T-helper 2 cell treated with Interferon-gamma antibody and Interleukin-4, amounts not matched to agents 100 ng/mL and 5 ng/mL, for 36 hours (primary cell): ENCODE results near the gene ALDH16A1. TPM values are rescaled to one million over a fixed set of nuclear protein-coding genes. Genes with fewer than 3 reads are reported as not detected.

ENCODE experiments used
- intact Hi-C: fragments of 100-400 bp; cut with micrococcal nuclease; formaldehyde crosslinking; loops from one replicate; pipeline ENCODE4 v1.15.1; 2023
- total RNA-seq: library from RNA; stranded (reverse); gene quantifications from 2 replicates; pipeline ENCODE4 v1.2.3, GENCODE V29; 2022

The ALDH16A1 gene
- total RNA-seq, 1 donor from 2014 or later = 47.5 TPM

DNA sequence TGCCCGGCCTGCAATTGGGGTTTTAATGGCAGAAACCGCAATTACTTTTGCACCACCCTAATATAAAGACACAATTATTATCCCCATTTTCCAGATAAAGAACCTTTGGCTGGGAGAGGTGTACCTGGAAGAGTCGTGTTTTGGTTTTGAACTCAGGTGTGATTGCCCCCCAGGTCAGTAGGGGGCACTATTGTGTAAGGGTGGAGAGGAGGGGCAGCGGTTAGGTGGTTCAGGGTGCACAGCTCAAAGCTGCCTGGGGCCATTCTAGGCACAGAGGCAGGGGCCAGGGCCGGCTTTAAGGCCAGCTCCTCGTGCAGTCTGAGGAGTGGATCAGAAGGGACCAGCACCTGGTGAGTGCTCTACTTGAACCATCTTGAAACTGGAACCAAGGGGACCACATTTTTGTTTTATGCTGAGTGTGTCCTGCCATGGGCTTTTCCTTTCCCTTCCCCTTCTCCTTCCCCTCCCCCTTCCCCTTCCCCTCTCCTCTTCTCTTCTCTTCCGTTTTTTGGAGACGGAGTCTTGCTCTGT lies 53.6 kb downstream of the ALDH16A1 start:
- intact Hi-C loops = loop anchor here (1.0 kb wide), 2 partner anchors 41 to 64 kb away; no protein-coding TSS in a partner anchor

DNA sequence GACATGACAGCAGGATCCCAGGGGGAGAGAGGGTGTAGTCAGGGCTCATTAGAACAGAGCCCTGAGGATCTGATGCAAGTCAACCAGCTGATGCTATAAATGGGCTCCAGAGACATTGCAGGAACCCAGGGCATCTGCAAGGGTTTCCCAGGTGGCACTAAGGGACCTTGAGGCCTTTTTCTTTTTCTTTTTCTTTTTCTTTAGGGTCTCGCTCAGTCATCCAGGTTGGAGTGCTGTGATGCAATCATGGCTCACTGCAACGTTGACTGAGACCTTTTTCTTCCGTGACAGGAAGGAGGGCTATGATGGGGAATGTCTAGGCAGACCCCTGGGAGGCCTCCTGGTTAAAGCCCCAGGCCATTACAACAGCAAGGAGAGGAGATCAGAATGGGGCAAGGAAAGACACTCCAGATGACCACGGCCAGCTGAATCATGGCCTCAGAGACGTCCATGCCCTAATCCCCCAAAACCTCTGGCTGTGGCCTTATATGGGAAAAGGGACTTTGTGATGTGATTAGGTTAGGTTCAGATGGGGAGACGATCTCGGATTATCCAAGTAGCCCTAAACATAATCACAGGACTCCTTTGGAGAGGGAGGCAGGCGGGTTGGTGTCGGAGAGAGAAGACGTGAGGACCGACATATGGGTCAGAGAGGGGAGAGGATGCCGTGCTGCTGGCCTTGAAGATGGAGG lies 54.9 kb downstream of the ALDH16A1 start:
- intact Hi-C loops = no loop called here

DNA sequence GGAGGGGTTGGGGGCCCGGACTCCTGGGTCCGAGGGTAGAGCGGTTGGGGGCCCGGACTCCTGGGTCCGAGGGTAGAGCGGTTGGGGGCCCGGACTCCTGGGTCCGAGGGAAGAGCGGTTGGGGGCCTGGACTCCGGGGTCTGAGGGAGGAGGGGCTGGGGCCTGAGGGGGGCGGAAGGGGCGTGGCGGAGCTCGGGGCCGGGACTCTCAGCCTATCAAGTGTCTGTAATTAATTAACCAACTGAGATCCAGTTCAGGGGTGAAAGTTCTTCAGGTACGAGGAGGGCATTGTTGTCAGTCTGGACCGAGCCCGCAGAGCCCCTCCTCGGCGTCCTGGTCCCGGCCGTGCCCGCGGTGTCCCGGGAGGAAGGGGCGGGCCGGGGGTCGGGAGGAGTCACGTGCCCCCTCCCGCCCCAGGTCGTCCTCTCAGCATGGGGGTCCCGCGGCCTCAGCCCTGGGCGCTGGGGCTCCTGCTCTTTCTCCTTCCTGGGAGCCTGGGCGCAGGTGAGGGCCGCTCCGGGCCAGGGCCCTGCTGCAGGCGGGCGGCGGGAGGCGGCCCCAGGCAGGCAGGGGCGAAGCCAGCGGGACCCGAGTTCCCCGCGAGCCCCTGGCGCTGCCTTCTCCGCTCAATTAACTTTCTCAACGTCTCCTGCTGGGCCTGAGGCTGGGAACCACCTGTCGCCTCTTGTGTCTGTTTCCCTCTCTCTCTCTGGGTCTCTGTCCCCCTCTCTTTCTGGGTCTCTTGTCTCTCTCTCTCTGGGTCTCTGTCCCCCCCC lies 60.1 kb downstream of the ALDH16A1 start:
- intact Hi-C loops = no loop called here

DNA sequence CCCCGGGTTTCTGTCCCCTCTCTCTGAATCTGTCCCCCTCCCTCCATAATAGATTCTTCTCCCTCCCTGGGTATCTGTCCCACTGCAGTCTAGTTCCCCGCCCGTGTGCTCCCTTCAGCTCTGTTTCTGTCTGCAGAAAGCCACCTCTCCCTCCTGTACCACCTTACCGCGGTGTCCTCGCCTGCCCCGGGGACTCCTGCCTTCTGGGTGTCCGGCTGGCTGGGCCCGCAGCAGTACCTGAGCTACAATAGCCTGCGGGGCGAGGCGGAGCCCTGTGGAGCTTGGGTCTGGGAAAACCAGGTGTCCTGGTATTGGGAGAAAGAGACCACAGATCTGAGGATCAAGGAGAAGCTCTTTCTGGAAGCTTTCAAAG lies 60.7 kb downstream of the ALDH16A1 start:
- intact Hi-C loops = no loop called here

DNA sequence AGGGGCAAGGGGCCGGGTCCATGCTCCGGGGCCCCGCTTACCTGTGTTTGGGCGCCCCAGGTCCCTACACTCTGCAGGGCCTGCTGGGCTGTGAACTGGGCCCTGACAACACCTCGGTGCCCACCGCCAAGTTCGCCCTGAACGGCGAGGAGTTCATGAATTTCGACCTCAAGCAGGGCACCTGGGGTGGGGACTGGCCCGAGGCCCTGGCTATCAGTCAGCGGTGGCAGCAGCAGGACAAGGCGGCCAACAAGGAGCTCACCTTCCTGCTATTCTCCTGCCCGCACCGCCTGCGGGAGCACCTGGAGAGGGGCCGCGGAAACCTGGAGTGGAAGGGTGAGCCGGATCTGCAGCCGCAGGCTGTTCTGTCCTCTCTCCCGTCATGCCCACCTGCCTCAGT lies 61.1 kb downstream of the ALDH16A1 start:
- intact Hi-C loops = no loop called here

DNA sequence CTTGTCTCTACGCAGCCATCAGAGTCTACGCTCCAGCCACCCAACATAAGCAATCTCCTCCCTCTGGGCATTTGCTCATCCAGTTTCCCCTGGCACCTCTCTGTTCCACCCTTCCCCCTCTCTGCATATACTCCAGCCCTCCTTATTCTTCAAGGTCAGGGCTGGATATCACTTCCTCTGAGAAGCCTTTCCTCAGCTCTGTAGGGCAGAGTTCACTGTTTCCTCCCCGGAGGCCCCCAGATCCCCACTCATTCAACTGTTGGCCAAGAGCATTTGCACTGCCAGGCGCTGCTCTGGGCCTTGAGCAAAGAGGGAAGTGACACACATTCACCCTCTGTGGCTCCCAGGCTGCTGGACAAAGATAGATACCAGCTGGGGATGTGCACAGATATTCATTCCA lies 62.7 kb downstream of the ALDH16A1 start:
- intact Hi-C loops = no loop called here

DNA sequence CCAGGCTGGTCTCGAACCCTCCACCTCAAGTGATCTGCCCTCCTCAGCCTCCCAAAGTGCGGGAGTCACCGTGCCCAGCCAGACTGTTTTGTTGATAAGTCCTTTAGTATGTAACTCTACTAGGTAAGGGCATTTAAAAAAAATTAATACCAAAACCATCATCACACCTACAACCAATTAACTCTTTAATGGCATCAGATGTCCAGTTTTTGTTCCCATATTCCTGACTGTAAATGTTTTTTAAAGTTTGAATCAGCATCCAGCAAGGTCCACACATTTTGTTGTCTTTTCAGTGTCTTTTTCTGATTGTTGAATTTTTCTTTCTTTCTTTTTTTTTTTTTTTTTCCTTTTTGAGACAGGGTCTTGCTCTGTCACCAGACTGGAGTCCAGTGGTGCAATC lies 65.0 kb downstream of the ALDH16A1 start:
- intact Hi-C loops = no loop called here

Other genes starting within 250 kb of the ALDH16A1 start
- gene SLC6A16, start 128.0 kb upstream of the ALDH16A1 start, total RNA-seq = 3.5 and 3.8 TPM in 2 replicates
- 213 and 221 TPM in 2 replicates for gene CD37, start 117.8 kb upstream of the ALDH16A1 start, total RNA-seq
- not detected in 2 replicates for gene TEAD2, start 90.8 kb upstream of the ALDH16A1 start, total RNA-seq
- gene DKKL1, start 89.3 kb upstream of the ALDH16A1 start, total RNA-seq = not detected in 2 replicates
- gene KASH5, start 65.0 kb upstream of the ALDH16A1 start, total RNA-seq = 0.23 and 0.43 TPM in 2 replicates
- gene PTH2, start 29.8 kb upstream of the ALDH16A1 start, total RNA-seq = not detected in 2 replicates
- gene GFY, start 27.8 kb upstream of the ALDH16A1 start, total RNA-seq = not detected in 2 replicates
- 0.07 and 0.09 TPM in 2 replicates for gene SLC17A7, start 11.7 kb upstream of the ALDH16A1 start, total RNA-seq
- gene PIH1D1, start 1.4 kb upstream of the ALDH16A1 start, total RNA-seq = 146 and 150 TPM in 2 replicates
- gene FLT3LG, start 21.0 kb downstream of the ALDH16A1 start, total RNA-seq = 271 and 275 TPM in 2 replicates
- 2,471 and 2,495 TPM in 2 replicates for gene RPL13A, start 34.4 kb downstream of the ALDH16A1 start, total RNA-seq
- 2,021 and 2,052 TPM in 2 replicates for gene RPS11, start 43.2 kb downstream of the ALDH16A1 start, total RNA-seq
- 7.4 and 8.5 TPM in 2 replicates for gene FCGRT, start 59.4 kb downstream of the ALDH16A1 start, total RNA-seq
- 3.0 and 3.9 TPM in 2 replicates for gene RCN3, start 74.8 kb downstream of the ALDH16A1 start, total RNA-seq
- 172 and 174 TPM in 2 replicates for gene NOSIP, start 127.3 kb downstream of the ALDH16A1 start, total RNA-seq
- gene PRRG2, start 128.1 kb downstream of the ALDH16A1 start, total RNA-seq = 0.82 and 1.1 TPM in 2 replicates
- 42.0 and 43.3 TPM in 2 replicates for gene PRR12, start 138.0 kb downstream of the ALDH16A1 start, total RNA-seq
- gene RRAS, start 186.9 kb downstream of the ALDH16A1 start, total RNA-seq = 6.8 and 9.3 TPM in 2 replicates
- gene SCAF1, start 189.0 kb downstream of the ALDH16A1 start, total RNA-seq = 61.9 and 65.4 TPM in 2 replicates
- 135 and 158 TPM in 2 replicates for gene IRF3, start 212.6 kb downstream of the ALDH16A1 start, total RNA-seq
- 70.4 and 75.7 TPM in 2 replicates for gene BCL2L12, start 212.7 kb downstream of the ALDH16A1 start, total RNA-seq
- 173 and 187 TPM in 2 replicates for gene PRMT1, start 224.0 kb downstream of the ALDH16A1 start, total RNA-seq
- gene ADM5, start 236.4 kb downstream of the ALDH16A1 start, total RNA-seq = 4.8 and 4.9 TPM in 2 replicates
- 2.4 and 3.8 TPM in 2 replicates for gene CPT1C, start 237.9 kb downstream of the ALDH16A1 start, total RNA-seq